ENCODE data around the gene ZMIZ1.

The ZMIZ1 gene

DNA sequence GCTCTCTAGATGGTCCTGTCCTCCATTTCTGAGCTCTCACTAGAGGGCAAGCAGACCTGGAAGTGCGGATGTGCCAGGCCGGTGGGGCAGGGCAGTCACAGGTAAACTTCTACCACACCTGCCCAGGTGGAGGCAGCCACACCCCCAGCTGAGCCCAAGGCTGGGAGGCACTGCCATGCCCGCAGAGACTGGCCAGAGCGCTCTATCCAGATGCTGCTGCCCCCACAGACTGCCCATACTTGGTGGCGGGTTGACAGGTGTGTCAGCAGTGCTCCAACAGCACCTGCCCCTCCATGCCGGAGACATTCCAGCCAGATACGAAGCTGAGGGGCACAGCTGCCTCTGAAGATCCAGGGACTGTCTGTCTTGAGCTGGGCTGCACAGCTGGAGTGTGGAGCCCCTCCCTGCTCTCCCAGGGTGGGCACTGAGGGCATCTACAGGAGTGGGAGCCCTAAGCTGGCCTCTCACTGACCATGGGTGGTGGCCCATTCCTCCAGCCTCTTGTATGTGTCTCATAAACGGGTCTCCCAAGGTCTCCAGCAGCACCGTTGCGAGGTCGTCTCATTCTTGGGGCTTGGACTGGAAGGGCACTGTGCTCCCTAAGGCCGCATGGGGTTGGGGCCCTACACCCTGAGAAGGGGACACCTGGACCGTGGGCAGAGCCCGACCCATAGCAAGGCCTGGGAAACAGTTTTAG, 240.4 kb downstream of the ZMIZ1 start:
- no peak for DNase-seq (ENCODE audit: low read depth)

DNA sequence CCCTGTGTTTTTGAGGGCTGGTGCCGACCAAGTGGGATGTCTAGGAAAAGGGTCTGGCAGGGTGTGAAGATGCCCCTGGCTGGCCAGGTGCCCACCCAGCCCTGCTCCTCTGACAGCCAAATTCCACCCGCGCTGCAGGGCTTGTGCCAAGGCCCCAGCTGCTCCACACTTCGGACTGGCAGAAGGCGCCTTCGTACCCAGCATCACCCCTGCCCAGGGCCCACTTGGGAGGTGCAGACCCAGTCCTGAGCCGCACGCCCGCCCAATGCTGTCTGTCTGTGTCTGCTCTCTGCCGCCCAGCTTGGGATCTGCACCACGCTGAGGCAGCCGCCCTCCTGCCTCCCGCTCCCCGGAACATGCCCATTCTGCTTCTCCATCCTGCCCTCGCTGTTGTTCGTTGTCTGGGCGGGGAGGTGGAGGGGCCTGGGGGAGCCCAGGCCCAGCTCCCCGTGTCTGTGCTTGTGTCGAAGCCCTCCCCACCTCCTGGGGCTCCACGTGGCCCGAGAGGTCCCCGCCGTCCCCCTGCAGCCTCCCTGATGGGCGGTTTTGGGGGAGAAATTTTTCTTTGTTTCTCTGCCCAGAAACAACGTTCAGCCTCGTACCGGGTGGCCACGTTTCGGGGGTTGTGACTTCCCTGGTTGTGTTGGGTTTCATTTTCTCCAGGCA, 241.6 kb downstream of the ZMIZ1 start:
- no peak for DNase-seq (ENCODE audit: low read depth)

DNA sequence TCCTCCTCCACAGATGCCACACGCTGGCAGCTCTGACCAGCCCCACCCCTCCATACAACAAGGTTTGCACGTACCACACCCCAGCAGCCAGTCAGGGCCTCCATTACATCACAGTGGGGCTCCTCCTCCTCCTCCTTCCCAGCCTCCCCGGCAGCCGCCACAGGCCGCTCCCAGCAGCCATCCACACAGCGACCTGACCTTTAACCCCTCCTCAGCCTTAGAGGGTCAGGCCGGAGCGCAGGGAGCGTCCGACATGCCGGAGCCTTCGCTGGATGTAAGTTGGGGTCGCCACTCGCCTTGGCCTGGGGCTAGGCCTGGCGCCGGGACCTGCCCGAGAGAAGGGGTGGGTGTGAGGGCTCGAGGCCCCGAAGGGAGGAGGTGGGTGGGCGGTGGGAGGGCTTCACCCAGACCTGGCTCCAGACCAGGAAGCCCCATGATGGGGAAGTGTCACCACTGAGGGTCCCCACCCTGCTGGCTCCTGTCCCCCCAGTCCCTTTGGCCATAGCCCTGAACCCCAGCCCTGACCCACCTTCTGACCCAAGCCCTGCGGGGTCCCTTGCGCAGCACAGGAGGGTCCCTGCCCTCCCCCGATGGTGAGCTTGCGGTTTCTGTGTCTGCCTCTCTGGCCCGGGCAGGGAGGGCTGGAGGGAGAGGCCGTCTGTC, 242.3 kb downstream of the ZMIZ1 start:
- no peak for DNase-seq (ENCODE audit: low read depth)

DNA sequence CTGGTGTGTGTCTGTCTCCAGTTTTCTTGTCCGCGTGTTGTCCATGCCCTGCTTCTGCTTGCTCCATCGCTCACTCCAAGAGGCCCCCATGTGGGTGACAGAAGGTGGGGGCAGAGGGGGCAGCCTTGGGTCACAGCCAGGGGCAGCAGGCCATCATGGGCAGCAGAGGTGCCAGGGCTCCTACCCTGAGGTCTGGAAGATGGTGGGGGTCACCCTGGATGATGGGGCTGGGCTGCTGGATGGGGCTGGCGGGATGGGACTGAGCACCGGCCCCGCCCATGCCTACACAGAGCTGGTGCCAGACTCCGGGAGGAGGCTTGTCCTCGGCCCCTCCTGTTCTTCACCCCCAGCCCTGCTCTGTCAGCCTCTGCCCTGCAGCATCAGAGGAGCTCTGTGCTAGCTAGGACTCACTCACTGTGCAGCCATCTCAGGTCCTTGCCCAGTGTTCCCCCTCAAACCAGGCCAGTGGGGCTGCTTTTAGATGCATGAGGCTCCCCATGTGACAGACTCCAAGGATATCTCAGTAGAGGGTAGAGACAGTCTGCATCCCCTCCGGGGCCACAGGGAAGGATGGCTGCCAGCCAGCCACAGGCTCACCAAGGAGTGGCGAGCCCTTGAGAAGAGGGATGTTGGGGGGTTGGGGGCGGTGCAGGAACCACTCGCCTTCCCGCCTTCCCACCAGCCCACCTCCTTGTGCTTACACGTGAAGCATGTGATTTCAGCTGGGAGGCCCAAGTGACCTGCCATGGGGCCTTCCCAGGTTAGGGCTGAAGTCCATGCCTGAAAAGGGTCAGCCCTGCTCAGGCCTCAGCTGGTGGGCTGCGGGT, 243.0 kb downstream of the ZMIZ1 start:
- no peak for DNase-seq (ENCODE audit: low read depth)

DNA sequence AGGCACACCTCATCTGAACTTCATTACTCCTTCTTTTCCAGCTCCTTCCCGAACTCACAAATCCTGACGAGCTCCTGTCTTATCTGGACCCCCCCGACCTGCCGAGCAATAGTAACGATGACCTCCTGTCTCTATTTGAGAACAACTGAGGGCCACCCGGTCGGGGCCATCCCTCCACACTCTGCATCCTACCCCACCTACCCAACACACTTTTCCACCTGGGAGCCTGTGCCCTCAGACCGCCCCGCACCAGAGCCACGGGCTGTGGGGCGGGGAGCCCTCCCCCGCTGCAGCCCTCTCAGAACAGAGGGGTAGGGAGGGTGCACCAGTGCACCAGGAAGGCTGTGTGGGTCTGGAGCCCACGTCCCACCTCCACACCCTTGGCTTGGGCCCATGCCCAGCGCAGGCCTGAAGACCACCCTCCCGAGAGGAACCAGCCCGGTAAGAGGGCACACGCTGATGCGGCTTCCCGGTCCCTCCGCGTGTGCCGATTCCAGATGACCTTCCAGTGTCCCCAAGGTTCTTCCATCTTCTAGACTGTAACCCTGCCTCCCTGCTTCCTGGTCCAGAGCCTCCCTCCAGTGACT, 243.9 kb downstream of the ZMIZ1 start:
- DNase-seq (ENCODE audit: low read depth), result no peak

DNA sequence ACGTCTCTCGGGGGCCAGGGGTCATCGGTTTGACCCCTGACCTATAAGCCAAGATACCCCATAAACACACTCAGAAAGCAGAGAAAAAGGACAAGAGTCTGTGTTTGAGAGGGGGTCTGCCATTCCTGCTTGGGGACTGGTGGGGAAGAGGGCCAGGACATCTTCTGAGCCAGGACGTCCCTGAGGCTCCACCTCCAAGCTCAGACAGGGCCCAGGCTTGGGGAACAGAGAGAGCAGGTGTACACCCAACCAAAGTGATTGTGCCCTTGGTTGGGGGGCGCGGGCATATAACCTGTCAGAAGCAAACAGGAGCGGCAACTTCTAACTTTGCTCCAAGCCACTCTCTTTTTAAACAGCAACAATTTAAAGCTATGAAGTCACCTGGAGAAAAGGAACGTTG, 244.6 kb downstream of the ZMIZ1 start:
- DNase-seq (ENCODE audit: low read depth), result no peak

DNA sequence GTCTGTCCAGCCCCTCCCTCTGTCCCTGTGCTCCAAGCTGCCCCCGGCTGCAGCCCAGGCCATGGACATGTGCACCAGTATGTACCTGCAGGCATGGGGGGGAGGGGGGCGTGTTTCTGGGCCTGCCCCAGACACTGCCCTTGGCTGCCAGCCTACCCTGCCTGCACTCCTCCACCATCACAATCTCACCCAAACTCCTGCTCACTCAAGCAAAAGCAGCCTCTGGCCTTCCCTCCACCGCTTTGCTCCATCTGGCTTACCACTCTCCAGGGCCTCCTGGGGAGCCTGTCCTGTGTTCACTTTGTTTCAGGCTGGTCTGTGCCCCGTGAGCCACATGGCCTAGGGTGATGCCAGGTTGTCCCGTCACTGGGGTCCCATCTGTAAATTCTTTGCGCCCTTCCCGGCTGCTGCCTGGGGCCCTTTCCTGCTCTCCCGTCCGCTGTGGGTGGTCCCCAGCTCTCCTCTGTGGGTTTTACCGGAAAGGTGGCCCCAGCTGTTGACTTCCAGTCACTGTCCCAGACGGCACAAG, 245.2 kb downstream of the ZMIZ1 start:
- no peak for DNase-seq (ENCODE audit: low read depth)

DNA sequence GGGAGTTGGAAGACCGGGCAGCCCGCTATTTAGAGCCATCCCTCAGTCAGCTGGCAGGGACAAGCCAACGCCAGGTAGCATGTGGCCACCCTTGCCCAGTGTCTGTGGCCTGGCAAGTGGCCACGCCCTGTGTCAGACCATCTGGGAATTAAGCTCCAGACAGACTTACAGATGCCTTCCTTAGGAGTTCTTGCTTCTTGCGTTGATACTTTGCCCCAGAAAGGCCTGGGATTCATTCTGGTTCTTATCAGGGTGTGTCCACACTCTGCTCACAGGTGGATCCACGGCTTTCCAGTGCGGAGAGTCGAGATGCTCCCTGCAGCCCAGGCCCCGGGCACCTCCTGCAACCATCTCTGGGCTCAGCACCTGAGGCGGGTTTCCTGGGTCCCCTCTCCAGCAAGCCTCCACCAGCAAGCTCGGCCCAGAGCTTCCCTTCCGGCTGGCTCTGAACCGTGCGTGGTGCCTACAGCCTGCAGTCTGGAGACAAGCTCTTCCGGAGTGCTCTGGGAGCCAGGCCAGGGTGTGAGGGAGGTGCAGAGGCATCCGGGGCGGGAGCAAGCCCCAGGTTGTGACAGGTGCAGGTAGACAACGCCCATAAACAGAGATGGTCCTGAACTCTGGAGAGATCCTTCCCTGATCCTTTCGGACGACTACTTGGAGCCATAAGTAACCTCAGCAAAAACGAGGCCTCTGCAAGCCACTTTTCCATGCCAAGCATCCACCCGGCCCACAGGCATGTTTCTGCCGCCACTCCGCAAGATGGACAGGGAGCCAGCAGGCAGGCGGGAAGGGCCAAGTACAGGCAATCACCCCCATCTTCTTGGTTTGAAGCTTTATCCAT, 246.2 kb downstream of the ZMIZ1 start:
- no peak for DNase-seq (ENCODE audit: low read depth)

DNA sequence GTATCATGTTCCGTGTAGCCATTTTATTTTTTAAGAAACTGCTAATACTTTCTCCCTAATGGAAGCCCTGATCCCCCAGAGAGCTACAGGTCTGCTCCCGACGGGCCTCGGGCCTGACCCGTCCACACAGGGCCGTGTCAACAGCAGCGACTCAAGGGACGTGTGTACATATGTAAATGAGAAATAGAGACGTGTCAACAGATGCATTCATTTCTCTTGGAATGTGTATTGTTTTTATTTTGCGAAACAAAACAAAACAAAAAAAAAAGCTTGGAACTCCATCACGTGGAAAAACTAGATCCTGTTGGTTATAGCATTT, 246.8 kb downstream of the ZMIZ1 start:
- DNase-seq (ENCODE audit: low read depth), result no peak

DNA sequence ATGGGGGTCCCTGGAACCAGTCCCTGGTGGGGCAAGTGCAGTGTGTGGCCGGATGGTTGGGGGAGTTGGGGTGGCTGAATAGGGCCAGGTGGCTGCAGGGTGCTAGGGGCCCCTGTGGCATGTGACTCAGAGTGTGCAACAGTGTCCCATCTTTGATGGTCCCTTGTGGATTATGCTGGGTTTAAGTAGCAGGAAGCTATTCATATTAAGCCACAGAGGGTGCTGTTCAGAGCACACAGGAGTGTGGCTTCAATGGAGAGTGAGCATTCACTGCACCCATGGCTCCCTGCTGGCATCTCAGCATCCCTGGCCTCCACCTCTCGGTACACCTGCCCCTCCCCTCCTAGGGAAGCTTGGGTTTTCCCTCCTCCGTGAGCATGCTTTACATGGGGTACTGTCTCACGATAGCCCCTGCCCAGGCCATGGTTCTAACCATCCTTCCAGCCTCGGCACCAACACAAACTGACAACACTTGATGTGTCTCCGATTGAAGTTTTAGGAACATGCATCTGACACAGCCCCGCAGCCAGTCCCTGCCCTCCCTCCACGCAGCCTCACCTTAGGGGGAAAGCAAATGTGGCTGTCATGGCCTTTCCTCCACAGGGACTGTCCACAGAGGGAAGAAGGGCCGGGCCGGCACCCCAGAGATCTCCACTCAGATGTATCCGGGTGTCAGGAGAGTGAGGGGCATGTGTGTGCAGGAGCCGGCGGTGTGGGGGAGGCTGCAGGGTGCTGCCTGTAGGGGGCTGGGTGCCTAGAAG, 248.1 kb downstream of the ZMIZ1 start:
- DNase-seq (ENCODE audit: low read depth), result no peak

DNA sequence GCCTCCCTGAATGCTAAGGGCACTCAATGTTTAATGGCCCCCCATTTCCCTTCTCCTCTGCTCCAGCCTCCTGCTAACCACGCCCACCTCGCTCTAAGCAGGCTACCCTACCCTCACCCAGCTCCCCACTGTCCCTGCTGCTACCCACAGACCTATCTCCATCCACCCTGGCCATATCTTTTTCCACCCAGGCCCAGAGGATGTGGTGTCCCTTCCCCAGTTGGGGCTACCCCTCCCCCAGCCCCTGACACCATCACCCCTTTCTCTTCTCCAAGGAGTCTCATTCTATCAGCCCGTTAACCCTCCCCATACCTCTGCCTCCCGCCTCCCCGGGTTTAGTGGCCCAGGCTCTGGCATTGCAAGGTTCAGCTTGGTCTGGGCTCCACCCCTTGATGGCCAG, 249.6 kb downstream of the ZMIZ1 start:
- DNase-seq (ENCODE audit: low read depth), result no peak

DNA sequence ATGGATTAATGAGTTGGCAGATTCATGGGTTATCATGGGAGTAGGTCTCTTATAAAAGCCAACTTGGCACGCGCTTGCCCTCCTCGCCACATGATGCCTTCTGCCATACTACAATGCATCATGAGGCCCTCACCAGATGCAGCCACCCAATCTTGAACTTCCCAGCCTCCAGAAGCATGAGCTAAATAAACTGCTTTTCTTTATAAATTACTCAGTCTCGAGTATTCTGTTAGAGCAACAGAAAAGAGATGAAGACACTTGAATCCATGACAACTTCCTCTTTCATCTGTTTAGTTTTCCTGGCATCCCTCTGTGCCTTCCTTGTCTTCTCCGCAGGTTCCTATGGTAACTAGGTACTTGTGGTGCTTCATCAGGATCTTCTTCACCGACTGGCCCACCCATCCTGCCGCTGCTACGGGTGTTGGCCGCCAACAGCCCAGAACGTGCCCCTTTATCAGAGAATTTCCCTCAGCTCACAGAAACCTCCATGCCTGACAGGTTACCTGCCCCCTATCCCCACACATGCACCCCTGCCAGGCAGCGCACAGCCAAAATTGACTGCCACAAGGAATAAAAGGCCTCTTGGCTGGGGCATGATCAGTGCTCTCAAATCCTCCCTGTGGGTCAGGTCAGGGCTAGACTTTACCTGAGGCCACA, 250.5 kb downstream of the ZMIZ1 start:
- DNase-seq (ENCODE audit: low read depth), result no peak

DNA sequence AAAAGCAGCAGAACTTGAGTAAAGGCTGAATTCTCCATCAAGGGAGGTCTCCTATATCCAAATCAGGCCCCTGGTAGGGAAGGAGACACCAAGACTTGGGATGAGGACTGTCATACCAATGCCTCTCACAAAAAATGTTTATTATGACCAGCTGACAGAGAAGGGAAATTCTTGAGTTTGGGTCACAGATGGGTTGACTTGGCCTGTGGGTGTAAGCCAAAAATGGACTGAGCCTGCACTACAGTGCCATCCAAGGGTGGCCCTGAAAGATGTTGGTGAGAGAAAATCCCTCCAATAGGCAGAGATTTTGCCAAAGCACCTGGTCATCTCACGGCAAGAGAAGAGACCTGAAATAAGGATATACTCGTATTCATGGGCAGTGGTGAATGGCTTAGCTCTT, 251.6 kb downstream of the ZMIZ1 start:
- DNase-seq (ENCODE audit: low read depth), result no peak

DNA sequence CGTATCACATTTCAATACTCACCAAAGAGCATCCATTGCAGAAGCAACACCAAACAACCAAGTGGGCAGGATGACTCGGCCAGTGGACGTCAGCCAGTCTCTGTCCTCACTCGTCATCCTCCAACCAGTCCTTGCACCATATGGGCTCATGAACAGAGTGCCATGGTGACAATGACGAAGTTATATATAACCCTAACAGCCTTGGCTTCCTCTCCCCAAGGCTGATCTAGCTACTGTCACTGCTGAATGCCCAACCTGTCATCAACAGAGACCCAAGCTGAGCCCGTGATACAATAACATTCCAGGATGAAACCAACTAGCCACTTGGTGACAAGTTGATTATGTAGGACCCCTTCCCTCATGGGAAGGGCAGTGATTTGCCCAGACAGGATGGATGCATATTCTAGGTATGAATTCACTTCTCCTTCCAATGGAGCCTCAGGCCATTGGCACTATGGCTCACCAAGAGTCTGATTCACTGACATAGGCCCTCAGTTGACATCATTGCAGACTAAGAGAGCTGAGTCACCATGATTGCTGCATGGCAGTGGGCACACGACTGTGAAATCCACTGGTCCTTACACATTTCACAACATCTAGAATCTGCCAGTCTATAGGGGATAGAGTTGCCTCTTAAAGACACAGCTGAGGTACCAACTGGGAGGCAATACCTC, 252.2 kb downstream of the ZMIZ1 start:
- DNase-seq (ENCODE audit: low read depth), result peak; percentile 57

DNA sequence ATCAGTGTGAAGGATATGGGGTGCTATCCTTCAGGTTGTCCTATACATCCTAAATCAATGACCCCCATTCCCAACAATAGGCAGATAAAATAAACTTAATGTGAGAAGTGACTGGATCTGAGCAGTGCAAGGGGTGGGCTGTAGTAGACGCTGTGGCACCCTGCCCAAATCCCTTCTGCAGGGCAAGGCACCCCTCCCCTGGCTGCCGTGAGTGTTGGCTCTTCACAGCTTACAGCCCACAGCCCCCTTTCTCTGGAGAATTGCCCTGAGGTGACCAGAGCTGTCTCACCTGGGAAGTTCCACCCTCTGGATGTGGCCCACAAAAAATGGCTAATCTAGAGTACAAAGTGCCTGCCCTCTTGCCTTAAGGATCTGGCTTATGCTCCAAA, 252.7 kb downstream of the ZMIZ1 start:
- DNase-seq (ENCODE audit: low read depth), result no peak

DNA sequence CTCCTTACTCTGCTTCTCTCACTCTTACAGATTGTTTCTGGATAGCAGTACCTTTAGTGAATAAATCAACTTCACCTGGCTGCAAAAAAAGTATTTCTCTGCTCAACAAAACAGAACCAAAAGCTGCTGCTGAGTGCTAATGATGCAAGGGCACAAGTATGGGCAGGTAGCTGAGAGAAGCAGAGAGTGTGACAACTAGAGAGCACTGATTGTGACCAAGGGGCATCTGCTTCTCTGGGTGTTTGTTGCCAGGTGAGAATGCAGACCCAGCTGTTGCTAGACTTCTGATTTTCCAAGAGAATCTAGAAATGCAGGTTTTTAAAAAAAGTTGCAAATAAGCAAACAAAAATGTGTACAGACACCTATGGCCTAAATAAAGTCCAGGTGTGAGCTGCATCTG, 253.2 kb downstream of the ZMIZ1 start:
- DNase-seq (ENCODE audit: low read depth), result no peak

DNA sequence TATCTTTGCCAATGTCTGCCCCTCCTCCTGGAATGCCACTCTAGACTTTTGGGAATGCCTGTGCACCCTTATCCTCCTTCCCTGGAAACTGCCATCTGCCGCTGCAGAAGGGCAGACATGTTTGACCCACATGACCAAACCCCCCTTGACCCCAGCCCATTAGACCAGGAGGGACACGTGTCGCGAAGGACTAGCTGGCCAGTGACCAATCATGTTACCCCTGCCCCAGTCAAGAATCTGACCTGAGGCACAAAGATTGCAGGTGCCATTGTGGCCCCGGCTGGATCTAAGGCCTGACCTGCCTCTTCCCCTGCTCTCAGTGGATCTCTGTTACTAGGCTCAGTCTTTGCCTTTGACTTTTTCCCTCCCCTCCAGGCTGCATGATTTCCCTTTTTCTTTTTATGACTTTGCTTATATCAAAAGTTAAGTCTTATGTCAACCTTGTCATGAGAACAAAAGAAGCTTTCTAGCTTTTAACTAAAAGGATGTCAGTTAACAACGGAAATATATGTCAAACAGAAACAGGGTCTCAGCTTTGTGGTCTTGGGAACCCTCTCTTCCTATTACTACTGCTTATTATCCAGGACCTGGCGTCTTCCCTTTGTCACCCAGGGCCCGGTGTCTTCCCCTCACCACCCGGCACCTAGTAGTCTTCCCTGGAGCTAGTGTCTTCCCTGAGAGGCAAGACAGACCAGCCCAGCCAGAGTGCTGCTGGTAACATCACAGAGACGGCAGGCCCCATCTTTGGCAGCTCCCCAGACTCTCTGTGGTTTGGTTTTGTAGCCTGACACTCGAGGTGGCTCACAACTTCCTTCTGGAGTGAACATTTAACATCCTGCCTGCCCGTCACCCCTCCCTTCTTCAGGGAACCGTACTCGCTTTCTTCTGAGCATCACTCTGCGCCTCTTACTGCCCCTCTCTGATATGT, 254.1 kb downstream of the ZMIZ1 start:
- DNase-seq (ENCODE audit: low read depth), result no peak

DNA sequence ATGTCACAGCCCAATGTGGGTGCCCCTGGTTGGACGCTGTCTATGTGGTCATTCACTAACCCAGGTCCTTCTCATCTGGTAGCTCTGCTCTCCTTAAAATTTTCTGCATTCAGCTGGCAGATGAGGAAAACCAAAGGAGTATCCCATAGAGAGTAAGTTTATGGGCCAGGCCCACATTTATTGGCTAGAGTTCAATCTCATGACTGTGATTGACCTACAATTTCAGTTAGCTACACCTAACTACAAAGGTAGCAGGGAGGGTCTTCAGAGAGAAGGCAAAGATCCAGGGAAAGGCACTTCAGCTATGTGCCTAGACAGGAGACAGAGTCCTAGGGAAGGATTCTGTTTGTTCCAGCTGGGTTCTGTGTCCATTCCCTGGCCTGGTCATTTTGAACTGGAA, 254.8 kb downstream of the ZMIZ1 start:
- no peak for DNase-seq (ENCODE audit: low read depth)
